Anterior cingulate cortex (tissue), 58 donors: Measurements from ENCODE around the gene COLEC12.
"Not testable (repeated sequence)": the region's sequence is repeated elsewhere in the genome, so short reads cannot be mapped to it uniquely, and the experiment has no call there.

Experiments used
- DNase-seq, 58 donors: peaks; one replicate each; lab custom pipeline; 2025; lab: John Stamatoyannopoulos, UW

Gene COLEC12

GRCh38 chr18:415617-416612 lies 84.6 kb downstream of the COLEC12 start:
- no peak for DNase-seq

GRCh38 chr18:415047-415446 lies 85.5 kb downstream of the COLEC12 start:
- no peak for DNase-seq

- no peak for DNase-seq
Measured at GRCh38 chr18:413233-413632, 87.3 kb downstream of the COLEC12 start.

GRCh38 chr18:410047-410455 lies 90.5 kb downstream of the COLEC12 start:
- no peak for DNase-seq

- no peak for DNase-seq
Measured at GRCh38 chr18:408367-408766, 92.1 kb downstream of the COLEC12 start.

- no peak for DNase-seq
Measured at GRCh38 chr18:407626-408224, 92.8 kb downstream of the COLEC12 start.

- DNase-seq = no peak
Measured at GRCh38 chr18:407191-407590, 93.3 kb downstream of the COLEC12 start.

- DNase-seq = no peak
Measured at GRCh38 chr18:406677-407076, 93.8 kb downstream of the COLEC12 start.

- DNase-seq = not testable (repeated sequence)
Measured at GRCh38 chr18:405006-405405, 95.5 kb downstream of the COLEC12 start.

GRCh38 chr18:404061-404636 lies 96.4 kb downstream of the COLEC12 start:
- no peak for DNase-seq

GRCh38 chr18:402129-402528 lies 98.4 kb downstream of the COLEC12 start:
- no peak for DNase-seq

- no peak for DNase-seq
Measured at GRCh38 chr18:400456-400855, 100.0 kb downstream of the COLEC12 start.

- DNase-seq = no peak
Measured at GRCh38 chr18:399631-400135, 100.8 kb downstream of the COLEC12 start.

GRCh38 chr18:398935-399630 lies 101.4 kb downstream of the COLEC12 start:
- DNase-seq = no peak

- no peak for DNase-seq
Measured at GRCh38 chr18:396556-396955, 103.9 kb downstream of the COLEC12 start.

- no peak for DNase-seq
Measured at GRCh38 chr18:396251-396555, 104.3 kb downstream of the COLEC12 start.

- no peak for DNase-seq
Measured at GRCh38 chr18:395456-396250, 104.8 kb downstream of the COLEC12 start.

GRCh38 chr18:394987-395362 lies 105.5 kb downstream of the COLEC12 start:
- DNase-seq = peak in 4 of 58 donors; percentile 5 to 20 (median 10)

GRCh38 chr18:394262-394986 lies 106.1 kb downstream of the COLEC12 start:
- no peak for DNase-seq
